ENCODE results near the gene PDZD2.

GRCh38 chr5:32066448-32066847, 427.5 kb downstream of the PDZD2 start:
- TF ChIP-seq, protein P1, sequence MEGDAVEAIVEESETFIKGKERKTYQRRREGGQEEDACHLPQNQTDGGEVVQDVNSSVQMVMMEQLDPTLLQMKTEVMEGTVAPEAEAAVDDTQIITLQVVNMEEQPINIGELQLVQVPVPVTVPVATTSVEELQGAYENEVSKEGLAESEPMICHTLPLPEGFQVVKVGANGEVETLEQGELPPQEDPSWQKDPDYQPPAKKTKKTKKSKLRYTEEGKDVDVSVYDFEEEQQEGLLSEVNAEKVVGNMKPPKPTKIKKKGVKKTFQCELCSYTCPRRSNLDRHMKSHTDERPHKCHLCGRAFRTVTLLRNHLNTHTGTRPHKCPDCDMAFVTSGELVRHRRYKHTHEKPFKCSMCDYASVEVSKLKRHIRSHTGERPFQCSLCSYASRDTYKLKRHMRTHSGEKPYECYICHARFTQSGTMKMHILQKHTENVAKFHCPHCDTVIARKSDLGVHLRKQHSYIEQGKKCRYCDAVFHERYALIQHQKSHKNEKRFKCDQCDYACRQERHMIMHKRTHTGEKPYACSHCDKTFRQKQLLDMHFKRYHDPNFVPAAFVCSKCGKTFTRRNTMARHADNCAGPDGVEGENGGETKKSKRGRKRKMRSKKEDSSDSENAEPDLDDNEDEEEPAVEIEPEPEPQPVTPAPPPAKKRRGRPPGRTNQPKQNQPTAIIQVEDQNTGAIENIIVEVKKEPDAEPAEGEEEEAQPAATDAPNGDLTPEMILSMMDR (IDR thresholded peaks at IDR 0.05 in 4 of 5, conservative IDR thresholded peaks at IDR 0.05 in 1 of 5) = no peak
- no peak for TF ChIP-seq POLR2A (IDR thresholded peaks at IDR 0.05)

Measured in gastrocnemius medialis (tissue), 4 donors.